Stimulated activated CD8-positive, alpha-beta memory T cell treated with anti-CD3 and anti-CD28 coated beads, Interleukin-4, amount 100 ng/mL, for 24 hours (primary cell): ENCODE data around the gene SRPRB.
"Not testable (repeated sequence)": the region's sequence is repeated elsewhere in the genome, so short reads cannot be mapped to it uniquely, and the experiment has no call there.

ENCODE experiments used
- DNase-seq: peaks from one replicate; pipeline ENCODE4 v3.0.0-alpha.2; 2020; ENCODE audit warnings: low read depth

Gene SRPRB

GRCh38 chr3:133779626-133780203 lies 25.9 kb upstream of the SRPRB start:
- DNase-seq, result no peak

- not testable (repeated sequence) for DNase-seq
These were observed 24.9 kb upstream of the SRPRB start for GRCh38 chr3:133780756-133781155.

- DNase-seq, result no peak
These were observed 24.0 kb upstream of the SRPRB start for GRCh38 chr3:133781570-133781969.

- no peak for DNase-seq
These were observed 23.2 kb upstream of the SRPRB start for GRCh38 chr3:133782454-133782853.

GRCh38 chr3:133783762-133784161 lies 21.9 kb upstream of the SRPRB start:
- no peak for DNase-seq

GRCh38 chr3:133788024-133788423 lies 17.6 kb upstream of the SRPRB start:
- DNase-seq, result no peak

- no peak for DNase-seq
These were observed 13.3 kb upstream of the SRPRB start for GRCh38 chr3:133792171-133792763.

GRCh38 chr3:133797396-133798105 lies 8.1 kb upstream of the SRPRB start:
- no peak for DNase-seq

GRCh38 chr3:133799794-133800585 lies 5.6 kb upstream of the SRPRB start:
- DNase-seq, result no peak

GRCh38 chr3:133803469-133803868 lies 2.1 kb upstream of the SRPRB start:
- DNase-seq, result no peak

- DNase-seq, result no peak
These were observed 719 bp upstream of the SRPRB start for GRCh38 chr3:133804896-133805295.

GRCh38 chr3:133805384-133805701 lies 272 bp upstream of the SRPRB start:
- no peak for DNase-seq

GRCh38 chr3:133812872-133813271 lies 7.3 kb downstream of the SRPRB start:
- no peak for DNase-seq

GRCh38 chr3:133815386-133815785 lies 9.8 kb downstream of the SRPRB start:
- DNase-seq, result no peak

- DNase-seq, result no peak
These were observed 14.5 kb downstream of the SRPRB start for GRCh38 chr3:133820129-133820528.

- no peak for DNase-seq
These were observed 15.5 kb downstream of the SRPRB start for GRCh38 chr3:133820889-133821675.

- DNase-seq, result no peak
These were observed 16.4 kb downstream of the SRPRB start for GRCh38 chr3:133821767-133822638.

GRCh38 chr3:133824961-133825485 lies 19.4 kb downstream of the SRPRB start:
- DNase-seq, result no peak

- DNase-seq, result no peak
These were observed 20.5 kb downstream of the SRPRB start for GRCh38 chr3:133825969-133826727.

GRCh38 chr3:133827136-133827535 lies 21.5 kb downstream of the SRPRB start:
- no peak for DNase-seq
